Stimulated activated naive B cell treated with anti-CD40 and anti-IgM and Interleukin-4, amounts not matched to agents 10 μg/mL and 1 μg/mL and 100 μg/mL, for 72 hours (primary cell): ENCODE measurements around the gene USP6NL.

Source experiments
- ATAC-seq, 2 donors: fragments of 150-1000 bp; cut with Tn5 transposase; replicated peaks; 2 replicates each; pipeline ENCODE4 v1.10.0; 2021; ENCODE audit warnings: moderate library complexity in 1 of 2
- DNase-seq: peaks from one replicate; pipeline ENCODE4 v3.0.0; 2021
- H3K27ac Mint-ChIP-seq: one replicate; pipeline ENCODE4 v1.8.0; 2022; ENCODE audit warnings: mild to moderate bottlenecking, mixed read lengths
- H3K27me3 Mint-ChIP-seq, 2 donors: one replicate each; pipeline ENCODE4 v1.8.0; 2022; ENCODE audit warnings: mixed read lengths in 2 of 2
- H3K36me3 Mint-ChIP-seq, 2 donors: one replicate each; pipeline ENCODE4 v1.8.0; 2022; ENCODE audit warnings: mixed read lengths in 2 of 2, mild to moderate bottlenecking in 1 of 2
- H3K4me1 Mint-ChIP-seq, 2 donors: one replicate each; pipeline ENCODE4 v1.8.0; 2022; ENCODE audit warnings: mixed read lengths in 2 of 2, mild to moderate bottlenecking in 1 of 2
- H3K4me3 Mint-ChIP-seq, 2 donors: one replicate each; pipeline ENCODE4 v1.8.0; 2022; ENCODE audit warnings: mild to moderate bottlenecking in 2 of 2, mixed read lengths in 2 of 2, moderate library complexity in 1 of 2
- H3K9me3 Mint-ChIP-seq, 2 donors: one replicate each; pipeline ENCODE4 v1.8.0; 2022; ENCODE audit warnings: mixed read lengths in 2 of 2, mild to moderate bottlenecking in 1 of 2

The USP6NL gene

GRCh38 chr10:11609052-11609451 lies 2.4 kb downstream of the USP6NL start:
- Mint-ChIP-seq H3K4me1 (peaks cover 31 to 58% of the 10 kb centered on the region in 2 donors), H3K27ac (peak overlapping the region; percentile 80)

DNA sequence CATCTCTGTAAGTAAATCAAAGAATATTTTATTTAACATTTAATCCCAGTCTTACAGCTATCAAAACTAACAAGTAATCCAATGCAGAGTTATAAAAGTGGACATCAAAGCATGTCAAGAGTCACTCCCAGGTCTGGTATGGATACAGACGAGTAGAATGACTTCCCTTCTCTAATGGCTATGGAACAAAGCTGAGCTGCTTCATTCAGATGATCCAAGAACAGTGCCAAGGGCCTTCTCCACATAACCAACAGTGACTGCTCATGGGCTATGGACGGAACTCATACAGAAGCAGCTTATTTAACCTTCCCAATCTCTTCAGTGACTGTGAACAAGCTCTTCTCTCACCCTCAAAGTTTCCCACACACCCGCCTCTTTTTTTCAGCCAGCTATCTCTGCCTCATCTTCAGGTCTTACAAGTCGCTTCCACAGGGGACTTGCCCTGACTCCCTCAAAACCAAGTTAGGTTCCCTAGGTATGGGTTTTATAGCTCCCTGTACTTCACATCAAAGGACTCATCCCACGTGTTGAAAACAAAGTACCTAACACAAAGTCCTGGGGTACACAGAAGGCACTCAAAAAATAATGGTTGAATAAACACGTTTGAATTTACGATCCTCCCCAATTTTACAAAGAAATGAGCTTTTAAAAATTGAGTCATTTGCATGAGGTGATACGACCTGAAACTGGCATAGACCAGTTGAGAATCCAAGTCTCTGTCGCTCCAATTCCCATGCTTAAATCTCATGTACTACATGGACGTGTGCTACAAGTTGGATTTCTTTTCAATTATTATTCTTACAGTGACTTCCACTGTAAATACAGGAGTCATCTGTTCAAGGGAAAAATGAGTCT lies 3.1 kb downstream of the USP6NL start:
- H3K27me3 Mint-ChIP-seq: no peaks in the 10 kb centered on the region
- H3K27ac Mint-ChIP-seq: peak overlapping the region; percentile 80
- peak overlapping the region; percentile 66 to 71 for H3K4me3 Mint-ChIP-seq
- H3K36me3 Mint-ChIP-seq: peaks cover 2 to 3% of the 10 kb centered on the region in 2 donors
- H3K4me1 Mint-ChIP-seq: peaks cover 36 to 65% of the 10 kb centered on the region in 2 donors
- DNase-seq: no peak
- no peaks in the 10 kb centered on the region for H3K9me3 Mint-ChIP-seq
- no peak for ATAC-seq

More at GRCh38 chr10:11609052-11609451, 2.4 kb downstream of the USP6NL start:
- no peaks in the 10 kb centered on the region for H3K27me3 Mint-ChIP-seq
- H3K36me3 Mint-ChIP-seq: peaks cover 2 to 3% of the 10 kb centered on the region in 2 donors
- DNase-seq (no peak), ATAC-seq (no peak)
- peak overlapping the region; percentile 66 to 71 for H3K4me3 Mint-ChIP-seq
- H3K9me3 Mint-ChIP-seq: no peaks in the 10 kb centered on the region

DNA sequence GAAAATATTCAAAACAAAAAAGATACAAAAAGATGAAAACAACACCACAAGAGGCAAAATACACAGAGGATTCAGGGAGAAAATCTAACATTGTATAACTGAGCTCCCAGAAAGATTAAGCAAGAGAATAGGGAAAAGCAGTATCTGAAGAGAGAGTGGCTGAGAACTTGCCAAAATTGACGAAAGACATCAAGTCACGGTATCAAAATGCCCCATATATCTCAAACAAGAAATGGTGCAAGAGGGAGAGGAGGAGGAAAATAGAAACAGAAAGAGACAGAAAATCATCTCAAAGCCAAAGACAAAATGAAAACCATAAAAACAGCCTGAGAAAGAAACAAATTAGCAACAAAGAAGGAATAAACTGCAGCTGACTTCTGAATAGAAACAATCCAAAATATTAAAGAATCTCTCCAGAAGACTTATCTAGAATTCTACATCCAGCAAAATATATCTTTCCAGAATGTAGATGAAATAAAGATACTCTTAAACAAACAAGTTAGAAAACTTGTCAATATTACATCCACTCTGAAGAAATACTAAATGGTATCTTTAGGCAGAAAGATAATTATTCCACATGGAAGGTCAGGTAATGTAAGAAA lies 5.5 kb downstream of the USP6NL start:
- no peaks in the 10 kb centered on the region for H3K9me3 Mint-ChIP-seq
- peaks cover 2 to 9% of the 10 kb centered on the region in 2 donors for H3K36me3 Mint-ChIP-seq
- H3K27me3 Mint-ChIP-seq: no peaks in the 10 kb centered on the region
- H3K4me1 Mint-ChIP-seq: peaks cover 38 to 74% of the 10 kb centered on the region in 2 donors
- DNase-seq (no peak), ATAC-seq (no peak)
- peak overlapping the region; percentile 8 to 23 for H3K4me3 Mint-ChIP-seq
- H3K27ac Mint-ChIP-seq: peak overlapping the region; percentile 11

- Mint-ChIP-seq H3K4me3 (peak overlapping the region in 1 of 2 donors; percentile 25), H3K27ac (peak overlapping the region; percentile 75)
Measured at GRCh38 chr10:11604865-11605650, 6.4 kb downstream of the USP6NL start.

GRCh38 chr10:11603741-11604140 lies 7.7 kb downstream of the USP6NL start:
- Mint-ChIP-seq H3K36me3 (peaks cover 7 to 11% of the 10 kb centered on the region in 2 donors), H3K27me3 (no peaks in the 10 kb centered on the region), H3K4me1 (peaks cover 38 to 82% of the 10 kb centered on the region in 2 donors), H3K27ac (peak overlapping the region; percentile 62), H3K4me3 (no peak overlapping the region), H3K9me3 (no peaks in the 10 kb centered on the region)
- no peak for ATAC-seq
- DNase-seq: no peak

More at GRCh38 chr10:11604865-11605650, 6.4 kb downstream of the USP6NL start:
- Mint-ChIP-seq H3K27me3 (no peaks in the 10 kb centered on the region), H3K9me3 (no peaks in the 10 kb centered on the region), H3K4me1 (peaks cover 41 to 82% of the 10 kb centered on the region in 2 donors), H3K36me3 (peaks cover 4 to 12% of the 10 kb centered on the region in 2 donors)
- ATAC-seq (peak; percentile 62 to 72), DNase-seq (no peak)

GRCh38 chr10:11602919-11603523 lies 8.4 kb downstream of the USP6NL start:
- ATAC-seq: peak; percentile 59 to 60
- Mint-ChIP-seq H3K36me3 (peaks cover 7 to 11% of the 10 kb centered on the region in 2 donors), H3K4me1 (peaks cover 32 to 77% of the 10 kb centered on the region in 2 donors)

GRCh38 chr10:11602358-11602757 lies 9.1 kb downstream of the USP6NL start:
- Mint-ChIP-seq H3K9me3 (no peaks in the 10 kb centered on the region), H3K27ac (peak overlapping the region; percentile 42), H3K27me3 (no peaks in the 10 kb centered on the region), H3K4me1 (peaks cover 34 to 82% of the 10 kb centered on the region in 2 donors), H3K4me3 (no peak overlapping the region), H3K36me3 (peaks cover 7 to 11% of the 10 kb centered on the region in 2 donors)
- no peak for DNase-seq
- peak; percentile 68 to 74 for ATAC-seq

More at GRCh38 chr10:11602919-11603523, 8.4 kb downstream of the USP6NL start:
- Mint-ChIP-seq H3K27me3 (no peaks in the 10 kb centered on the region), H3K4me3 (no peak overlapping the region), H3K27ac (peak overlapping the region; percentile 42), H3K9me3 (no peaks in the 10 kb centered on the region)
- no peak for DNase-seq

- no peak overlapping the region for H3K27ac Mint-ChIP-seq
- no peaks in the 10 kb centered on the region for H3K9me3 Mint-ChIP-seq
- DNase-seq (no peak), ATAC-seq (no peak)
- H3K4me1 Mint-ChIP-seq: peaks cover 34 to 83% of the 10 kb centered on the region in 2 donors
- no peak overlapping the region for H3K4me3 Mint-ChIP-seq
- peaks cover 7 to 18% of the 10 kb centered on the region in 2 donors for H3K36me3 Mint-ChIP-seq
- H3K27me3 Mint-ChIP-seq: no peaks in the 10 kb centered on the region
Measured at GRCh38 chr10:11601670-11602069, 9.8 kb downstream of the USP6NL start.

DNA sequence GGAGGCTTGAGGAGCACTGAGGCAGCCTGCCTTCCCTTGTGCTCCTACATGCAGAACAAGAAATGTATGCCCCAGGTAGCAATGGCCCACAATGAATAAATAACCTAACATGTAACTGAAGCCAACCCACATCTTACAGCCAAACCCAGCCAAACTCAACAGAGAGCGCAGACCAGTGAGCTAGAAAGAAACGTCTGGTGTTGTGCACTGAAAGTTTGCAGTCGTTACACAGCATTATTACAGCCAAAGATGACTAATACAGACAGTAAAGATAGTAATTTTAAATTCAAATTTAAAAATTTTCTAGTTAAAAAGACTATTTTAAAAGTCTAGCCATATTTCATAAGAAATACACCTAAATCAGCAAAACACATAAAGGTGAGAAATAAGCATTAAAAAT lies 11.2 kb downstream of the USP6NL start:
- H3K4me3 Mint-ChIP-seq: peak overlapping the region; percentile 68 to 72
- H3K4me1 Mint-ChIP-seq: peaks cover 33 to 76% of the 10 kb centered on the region in 2 donors
- H3K27ac Mint-ChIP-seq: peak overlapping the region; percentile 92
- H3K27me3 Mint-ChIP-seq: no peaks in the 10 kb centered on the region
- H3K9me3 Mint-ChIP-seq: no peaks in the 10 kb centered on the region
- peak; percentile 20 to 55 for ATAC-seq
- H3K36me3 Mint-ChIP-seq: peaks cover 7 to 25% of the 10 kb centered on the region in 2 donors
- DNase-seq: no peak

DNA sequence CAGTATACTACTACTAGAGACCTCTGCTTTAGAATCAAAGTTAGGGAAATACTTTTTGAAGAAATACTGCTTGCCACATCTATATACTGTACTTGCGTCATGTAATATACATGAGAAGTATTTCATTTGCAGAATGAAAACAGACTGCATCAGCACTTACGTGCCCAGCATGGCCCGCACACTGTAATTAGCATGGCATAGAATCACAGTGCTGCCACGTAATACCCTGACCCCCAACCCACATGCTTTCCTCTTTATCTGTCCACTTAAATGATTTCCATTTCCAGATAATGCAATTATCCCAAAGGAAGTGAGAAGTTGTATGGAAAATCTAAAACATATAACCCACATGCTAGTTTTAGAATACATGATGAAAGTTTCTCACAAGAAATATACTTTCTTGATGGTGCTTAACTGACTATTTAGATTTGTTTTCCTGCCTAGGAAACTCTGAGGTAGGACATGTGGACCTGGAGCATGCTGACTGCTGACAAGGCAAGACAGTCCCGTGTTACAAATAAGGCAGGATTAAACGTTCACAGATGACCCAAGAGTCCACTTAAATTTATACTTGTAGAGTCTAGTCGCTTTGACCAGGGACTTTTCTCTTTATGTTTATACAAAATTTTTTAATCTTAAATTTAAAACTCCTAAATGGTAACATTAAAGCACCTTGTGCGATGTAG lies 12.6 kb downstream of the USP6NL start:
- peaks cover 10 to 32% of the 10 kb centered on the region in 2 donors for H3K36me3 Mint-ChIP-seq
- H3K27me3 Mint-ChIP-seq: no peaks in the 10 kb centered on the region
- no peak for ATAC-seq
- H3K9me3 Mint-ChIP-seq: no peaks in the 10 kb centered on the region
- DNase-seq: no peak
- peaks cover 41 to 80% of the 10 kb centered on the region in 2 donors for H3K4me1 Mint-ChIP-seq
- peak overlapping the region; percentile 25 to 32 for H3K4me3 Mint-ChIP-seq
- peak overlapping the region; percentile 59 for H3K27ac Mint-ChIP-seq

DNA sequence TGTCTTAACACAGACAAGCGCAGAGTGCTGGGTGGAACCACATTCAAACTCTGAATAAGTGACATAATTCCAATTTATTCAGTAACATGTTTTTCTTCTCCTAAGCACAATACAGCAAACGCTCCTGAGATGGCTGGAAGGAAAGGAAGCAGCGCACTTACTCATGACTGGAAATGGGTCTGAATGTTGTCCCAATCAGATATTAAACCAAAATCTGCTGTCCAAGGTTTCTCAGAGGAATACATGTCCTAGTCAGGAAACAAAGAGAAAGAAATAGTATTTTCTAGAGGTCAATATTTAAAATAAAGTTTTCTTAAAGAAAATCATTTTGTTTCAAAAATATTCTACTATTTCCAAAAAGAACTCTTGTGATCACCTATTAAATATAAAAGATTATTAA lies 14.0 kb downstream of the USP6NL start:
- ATAC-seq (no peak), DNase-seq (no peak)
- no peaks in the 10 kb centered on the region for H3K9me3 Mint-ChIP-seq
- no peak overlapping the region for H3K4me3 Mint-ChIP-seq
- H3K27me3 Mint-ChIP-seq: no peaks in the 10 kb centered on the region
- peaks cover 34 to 76% of the 10 kb centered on the region in 2 donors for H3K4me1 Mint-ChIP-seq
- H3K27ac Mint-ChIP-seq: no peak overlapping the region
- peaks cover 10 to 31% of the 10 kb centered on the region in 2 donors for H3K36me3 Mint-ChIP-seq

DNA sequence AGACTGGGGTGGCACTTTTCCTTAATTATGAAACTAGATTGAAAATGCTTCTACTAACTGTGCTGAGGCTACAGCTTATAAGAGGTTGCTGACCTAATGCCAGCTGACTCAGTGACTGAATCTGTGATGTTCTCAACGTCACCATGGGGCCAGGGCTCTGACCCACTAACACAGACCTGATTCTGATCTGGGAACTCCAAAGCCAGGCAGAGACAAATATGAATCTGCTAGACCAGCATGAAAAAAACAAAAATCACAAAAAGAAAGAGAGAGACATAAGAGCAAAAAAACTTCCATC lies 16.1 kb downstream of the USP6NL start:
- ATAC-seq: peak; percentile 81 to 88
- no peaks in the 10 kb centered on the region for H3K27me3 Mint-ChIP-seq
- peak overlapping the region; percentile 66 for H3K27ac Mint-ChIP-seq
- no peaks in the 10 kb centered on the region for H3K9me3 Mint-ChIP-seq
- no peak for DNase-seq
- peak overlapping the region; percentile 35 to 62 for H3K4me3 Mint-ChIP-seq
- peaks cover 10 to 31% of the 10 kb centered on the region in 2 donors for H3K36me3 Mint-ChIP-seq
- H3K4me1 Mint-ChIP-seq: peaks cover 32 to 58% of the 10 kb centered on the region in 2 donors

GRCh38 chr10:11594589-11595394 lies 16.7 kb downstream of the USP6NL start:
- Mint-ChIP-seq H3K27ac (peak overlapping the region; percentile 66), H3K4me1 (peaks cover 28 to 57% of the 10 kb centered on the region in 2 donors), H3K27me3 (no peaks in the 10 kb centered on the region), H3K9me3 (no peaks in the 10 kb centered on the region), H3K36me3 (peaks cover 6 to 26% of the 10 kb centered on the region in 2 donors), H3K4me3 (peak overlapping the region; percentile 62 to 72)
- ATAC-seq (peak; percentile 65 to 73), DNase-seq (no peak)
